Activated T-cell treated with anti-CD3 and anti-CD28 coated beads for 4 hours (primary cell): Measurements from ENCODE around the gene MTSS2.
"Not testable (repeated sequence)": the region's sequence is repeated elsewhere in the genome, so short reads cannot be mapped to it uniquely, and the experiment has no call there.

ENCODE experiments used
- DNase-seq: peaks from one replicate; pipeline ENCODE4 v3.0.0-alpha.2; 2020

MTSS2 gene

GRCh38 chr16:70684146-70685060, 1.4 kb downstream of the MTSS2 start:
- DNase-seq: no peak

GRCh38 chr16:70683146-70683944, 2.5 kb downstream of the MTSS2 start:
- DNase-seq: no peak

GRCh38 chr16:70682239-70683145, 3.4 kb downstream of the MTSS2 start:
- no peak for DNase-seq

- DNase-seq: no peak
Observed at GRCh38 chr16:70681382-70682238, 4.2 kb downstream of the MTSS2 start.

GRCh38 chr16:70680495-70681381, 5.1 kb downstream of the MTSS2 start:
- no peak for DNase-seq

- DNase-seq: no peak
Observed at GRCh38 chr16:70679671-70680494, 6.0 kb downstream of the MTSS2 start.

GRCh38 chr16:70678898-70679670, 6.8 kb downstream of the MTSS2 start:
- no peak for DNase-seq

- DNase-seq: no peak
Observed at GRCh38 chr16:70678121-70678897, 7.5 kb downstream of the MTSS2 start.

- no peak for DNase-seq
Observed at GRCh38 chr16:70677499-70678120, 8.2 kb downstream of the MTSS2 start.

GRCh38 chr16:70676675-70677498, 9.0 kb downstream of the MTSS2 start:
- no peak for DNase-seq

- DNase-seq: no peak
Observed at GRCh38 chr16:70675851-70676513, 9.9 kb downstream of the MTSS2 start.

GRCh38 chr16:70674221-70675014, 11.4 kb downstream of the MTSS2 start:
- DNase-seq: no peak

- DNase-seq: not testable (repeated sequence)
Observed at GRCh38 chr16:70670938-70671337, 14.9 kb downstream of the MTSS2 start.

- DNase-seq: no peak
Observed at GRCh38 chr16:70670175-70670574, 15.7 kb downstream of the MTSS2 start.
